SH-SY5Y (cell line): ENCODE data around the gene KCNE1.

Experiments used
- GATA2 ChIP-seq: IDR thresholded peaks from 2 replicates; pipeline ENCODE4 v1.6.1; 2011; ENCODE audit warnings: mild to moderate bottlenecking, low read depth, low read length
- GATA3 ChIP-seq: IDR thresholded peaks from 2 replicates; pipeline ENCODE4 v1.6.1; 2011; ENCODE audit warnings: low read depth, mild to moderate bottlenecking, low read length, moderate library complexity

GRCh38 chr21:34524646-34525601 is 12.9 kb upstream of the KCNE1 start:
- TF ChIP-seq GATA2 (no peak), GATA3 (no peak)
